OCI-LY7 (cell line): ENCODE data around the gene XRCC6.

Experiments
- CTCF ChIP-seq: fragments of 200-600 bp; sonication (generic); conservative IDR thresholded peaks from 2 replicates; pipeline ENCODE4 v1.5.1; 2014; ENCODE audit warnings: mild to moderate bottlenecking, antibody characterized with exemption, low read length, moderate library complexity, mixed read lengths
- EZH2phosphoT487 ChIP-seq: fragments of 200-600 bp; sonication (generic); IDR thresholded peaks from 2 replicates; pipeline ENCODE4 v1.6.1; 2018; ENCODE audit warnings: low read depth, borderline replicate concordance, mild to moderate bottlenecking, mixed run types, antibody characterized with exemption, low read length, moderate library complexity, mixed read lengths

GRCh38 chr22:41579297-41579996 lies 41.6 kb upstream of the XRCC6 start:
- TF ChIP-seq CTCF (no peak), EZH2phosphoT487 (no peak)
